BE2C (cell line): ENCODE results near the gene SLX4IP.

Source experiments
- DNase-seq: peaks from one replicate; pipeline ENCODE4 v3.0.0-alpha.2; 2020
- H3K27me3 ChIP-seq: fragments of 250-450 bp; sonication (Bioruptor Pico); 2 replicates; pipeline ENCODE4 v1.5.1; 2020; ENCODE audit warnings: mild to moderate bottlenecking
- H3K36me3 ChIP-seq: fragments of 250-450 bp; sonication (Bioruptor Pico); 2 replicates; pipeline ENCODE4 v1.5.1; 2020; ENCODE audit warnings: mild to moderate bottlenecking
- H3K4me1 ChIP-seq: fragments of 250-450 bp; sonication (Bioruptor Pico); 2 replicates; pipeline ENCODE4 v1.5.1; 2020
- H3K4me3 ChIP-seq: 2 replicates; pipeline ENCODE4 v1.5.1; 2011; ENCODE audit warnings: low read depth, low read length
- H3K9me3 ChIP-seq: fragments of 250-450 bp; sonication (Bioruptor Pico); 2 replicates; pipeline ENCODE4 v1.5.1; 2020
- TF ChIP-seq, protein P1 (sequence below): IDR thresholded peaks from 2 replicates; pipeline ENCODE4 v1.5.1; 2012; ENCODE audit warnings: mild to moderate bottlenecking, low read depth, low read length

SLX4IP gene

DNA sequence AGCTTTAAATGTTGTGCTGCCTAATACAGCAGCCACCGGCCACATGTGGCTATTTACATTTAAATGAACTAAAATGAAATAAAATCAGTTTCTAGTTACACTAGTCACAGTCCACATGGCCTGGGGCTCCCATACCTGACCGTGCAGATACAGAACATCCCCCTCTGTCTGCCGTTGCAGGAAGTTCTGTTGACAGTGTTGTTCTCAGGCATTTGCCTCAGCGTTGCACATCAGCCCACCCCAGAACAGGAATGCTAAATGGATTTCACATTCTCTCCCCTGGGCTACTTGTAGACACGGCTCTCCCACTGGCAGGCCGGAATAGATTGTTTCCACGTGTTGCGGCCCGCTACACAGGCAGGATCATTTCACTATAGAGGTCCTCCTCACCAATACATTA is 212.4 kb downstream of the SLX4IP start:
- H3K36me3 ChIP-seq, result no peaks in the 10 kb centered on the region
- no peaks in the 10 kb centered on the region for H3K9me3 ChIP-seq
- no peak overlapping the region for H3K4me3 ChIP-seq
- TF ChIP-seq, protein P1, sequence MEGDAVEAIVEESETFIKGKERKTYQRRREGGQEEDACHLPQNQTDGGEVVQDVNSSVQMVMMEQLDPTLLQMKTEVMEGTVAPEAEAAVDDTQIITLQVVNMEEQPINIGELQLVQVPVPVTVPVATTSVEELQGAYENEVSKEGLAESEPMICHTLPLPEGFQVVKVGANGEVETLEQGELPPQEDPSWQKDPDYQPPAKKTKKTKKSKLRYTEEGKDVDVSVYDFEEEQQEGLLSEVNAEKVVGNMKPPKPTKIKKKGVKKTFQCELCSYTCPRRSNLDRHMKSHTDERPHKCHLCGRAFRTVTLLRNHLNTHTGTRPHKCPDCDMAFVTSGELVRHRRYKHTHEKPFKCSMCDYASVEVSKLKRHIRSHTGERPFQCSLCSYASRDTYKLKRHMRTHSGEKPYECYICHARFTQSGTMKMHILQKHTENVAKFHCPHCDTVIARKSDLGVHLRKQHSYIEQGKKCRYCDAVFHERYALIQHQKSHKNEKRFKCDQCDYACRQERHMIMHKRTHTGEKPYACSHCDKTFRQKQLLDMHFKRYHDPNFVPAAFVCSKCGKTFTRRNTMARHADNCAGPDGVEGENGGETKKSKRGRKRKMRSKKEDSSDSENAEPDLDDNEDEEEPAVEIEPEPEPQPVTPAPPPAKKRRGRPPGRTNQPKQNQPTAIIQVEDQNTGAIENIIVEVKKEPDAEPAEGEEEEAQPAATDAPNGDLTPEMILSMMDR, result peak; percentile 84
- H3K4me1 ChIP-seq, result peaks cover 30% of the 10 kb centered on the region
- peak; percentile 58 for DNase-seq
- no peaks in the 10 kb centered on the region for H3K27me3 ChIP-seq

DNA sequence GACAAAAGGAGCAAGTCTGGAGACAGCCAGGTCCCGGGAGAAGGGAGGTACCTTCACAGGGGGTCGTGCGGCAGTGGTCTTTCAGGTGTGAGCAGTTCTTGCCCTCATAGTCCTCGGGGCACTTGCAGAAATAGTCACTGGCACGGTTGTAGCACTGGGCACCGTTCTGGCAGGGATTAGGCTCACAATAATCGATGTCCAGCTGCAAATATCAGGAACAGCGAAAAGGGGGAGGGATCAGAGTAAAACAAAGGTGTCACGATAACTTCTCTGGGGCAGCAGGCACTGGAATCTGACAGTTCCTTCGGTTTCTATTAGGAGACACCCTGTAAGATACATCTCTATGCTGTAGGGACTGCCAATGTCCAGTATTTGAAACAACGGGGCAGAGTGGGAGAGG is 212.8 kb downstream of the SLX4IP start:
- TF ChIP-seq, protein P1, result no peak
- H3K36me3 ChIP-seq, result no peaks in the 10 kb centered on the region
- H3K4me3 ChIP-seq, result no peak overlapping the region
- peaks cover 27% of the 10 kb centered on the region for H3K4me1 ChIP-seq
- no peaks in the 10 kb centered on the region for H3K27me3 ChIP-seq
- H3K9me3 ChIP-seq, result no peaks in the 10 kb centered on the region
- DNase-seq, result no peak

DNA sequence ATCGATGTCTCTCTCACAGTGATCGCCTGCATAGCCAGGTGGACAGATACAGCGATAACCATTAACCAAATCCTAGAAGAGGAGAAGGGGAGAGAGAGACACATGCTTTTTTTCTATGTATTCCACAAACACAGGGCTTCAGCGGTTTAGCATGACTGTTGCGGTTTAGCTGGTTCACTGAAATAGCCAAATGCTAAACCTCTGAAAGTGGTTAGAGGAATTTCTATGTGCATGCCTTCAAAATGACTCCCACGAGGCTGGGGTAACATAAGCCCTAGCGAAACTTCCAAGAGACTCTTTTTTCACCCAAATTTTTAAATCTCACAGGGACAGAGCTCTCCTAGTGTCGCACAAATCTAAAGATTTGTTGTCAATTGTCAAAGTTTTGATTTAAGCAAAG is 213.5 kb downstream of the SLX4IP start:
- Histone ChIP-seq H3K4me1 (peaks cover 20% of the 10 kb centered on the region), H3K9me3 (no peaks in the 10 kb centered on the region), H3K36me3 (no peaks in the 10 kb centered on the region), H3K4me3 (no peak overlapping the region), H3K27me3 (no peaks in the 10 kb centered on the region)
- no peak for DNase-seq
- TF ChIP-seq, protein P1, result no peak

DNA sequence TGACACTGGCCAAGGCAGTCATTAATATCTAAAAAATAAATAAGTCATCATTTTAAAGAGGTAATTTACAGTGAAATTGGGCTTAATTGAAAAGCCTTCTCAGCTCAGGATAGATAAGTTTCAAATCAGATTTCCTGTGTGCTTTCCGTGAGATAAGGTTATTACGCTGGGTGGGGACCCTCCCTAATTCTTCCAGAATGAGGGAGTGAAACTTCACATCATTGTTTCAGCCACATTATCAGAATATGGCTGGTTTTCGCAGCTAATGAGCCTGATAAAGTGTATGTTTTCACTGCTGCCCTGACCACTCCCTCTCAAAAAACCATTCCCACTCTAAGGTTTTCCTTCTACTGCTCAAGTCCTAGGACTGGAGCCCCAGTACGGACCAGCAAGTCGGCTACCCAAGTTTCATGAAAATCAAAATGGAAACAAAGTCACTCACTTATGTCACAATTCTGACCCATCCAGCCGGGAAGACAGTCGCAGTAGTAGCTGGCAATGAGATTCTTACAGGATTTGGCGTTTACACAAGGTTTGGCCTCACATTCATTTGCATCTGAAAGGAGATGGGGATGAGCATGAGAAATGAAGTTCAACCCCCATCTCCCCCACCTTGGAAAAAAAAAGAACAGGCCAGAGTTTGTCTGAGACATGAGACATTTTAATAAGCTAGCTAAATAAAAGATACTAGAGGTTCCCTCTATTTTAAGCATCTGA is 214.1 kb downstream of the SLX4IP start:
- Histone ChIP-seq H3K27me3 (no peaks in the 10 kb centered on the region), H3K4me3 (no peak overlapping the region), H3K36me3 (no peaks in the 10 kb centered on the region), H3K4me1 (peaks cover 25% of the 10 kb centered on the region), H3K9me3 (no peaks in the 10 kb centered on the region)
- TF ChIP-seq, protein P1, result no peak
- no peak for DNase-seq

DNA sequence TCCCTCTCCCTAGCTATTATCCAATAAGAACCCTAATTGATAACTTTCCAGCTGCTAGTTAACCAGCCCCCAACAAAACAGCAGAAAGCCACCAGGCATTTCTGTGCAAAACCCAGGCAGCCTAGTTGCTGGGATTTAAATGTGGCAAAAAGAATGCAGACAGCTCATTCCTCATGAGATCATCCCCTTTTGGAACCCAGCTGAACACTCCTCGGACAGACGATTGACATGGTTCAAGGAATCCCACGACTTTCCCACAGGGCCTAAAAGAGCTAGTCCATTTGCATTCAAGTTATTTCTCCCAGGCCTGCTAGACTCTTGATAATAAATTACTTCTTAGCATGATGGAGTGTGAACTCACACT is 214.7 kb downstream of the SLX4IP start:
- TF ChIP-seq, protein P1, result no peak
- Histone ChIP-seq H3K27me3 (no peaks in the 10 kb centered on the region), H3K4me3 (no peak overlapping the region), H3K4me1 (peaks cover 27% of the 10 kb centered on the region), H3K36me3 (no peaks in the 10 kb centered on the region), H3K9me3 (no peaks in the 10 kb centered on the region)
- DNase-seq, result no peak

DNA sequence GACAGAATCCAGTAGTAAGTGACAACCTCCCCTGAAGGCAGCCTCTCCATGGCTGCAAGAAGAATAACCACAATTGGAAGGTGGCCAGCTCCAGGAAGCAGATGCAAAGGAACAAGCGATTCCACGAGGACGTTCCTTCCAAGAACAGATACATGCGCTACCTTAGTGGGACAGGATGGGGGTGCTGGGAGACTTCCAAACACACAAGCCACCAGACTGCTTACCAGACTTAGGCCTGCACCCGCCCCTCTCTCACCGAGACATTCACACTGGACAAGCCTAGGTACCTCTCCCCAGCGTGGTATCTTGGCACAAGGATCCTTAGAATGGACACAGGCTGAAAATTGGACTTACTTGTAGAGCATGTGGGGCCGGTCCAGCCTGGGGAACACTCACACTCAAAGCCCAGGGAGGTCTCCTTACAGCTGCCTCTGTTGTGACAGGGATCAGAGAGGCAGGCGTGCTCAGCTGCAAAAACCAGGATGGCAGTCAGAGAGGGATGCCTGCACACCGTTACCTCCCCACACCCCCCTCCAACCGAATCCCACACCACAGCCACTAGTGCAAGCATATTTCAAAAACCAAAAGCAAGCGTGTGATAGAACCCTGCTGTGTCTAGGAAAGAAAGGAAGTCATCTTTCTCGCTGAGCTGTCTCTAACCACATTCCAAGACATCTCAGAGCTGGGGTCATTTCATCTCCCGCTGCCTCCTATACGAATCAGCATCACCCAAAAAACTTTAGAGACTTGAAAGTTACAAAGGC is 216.3 kb downstream of the SLX4IP start:
- TF ChIP-seq, protein P1, result no peak; the same call in 1 of the 2 replicates
- Histone ChIP-seq H3K27me3 (no peaks in the 10 kb centered on the region), H3K4me3 (no peak overlapping the region), H3K4me1 (peaks cover 27% of the 10 kb centered on the region), H3K36me3 (no peaks in the 10 kb centered on the region), H3K9me3 (no peaks in the 10 kb centered on the region)
- DNase-seq, result peak; percentile 39
